ENCODE results near the gene LBX2. TPM values are rescaled to one million over a fixed set of nuclear protein-coding genes. Genes with fewer than 3 reads are reported as not detected.

Gene LBX2
- total and polyA plus RNA-seq, 4 donors = 0.84 to 2.8 (median 2.5) TPM

DNA sequence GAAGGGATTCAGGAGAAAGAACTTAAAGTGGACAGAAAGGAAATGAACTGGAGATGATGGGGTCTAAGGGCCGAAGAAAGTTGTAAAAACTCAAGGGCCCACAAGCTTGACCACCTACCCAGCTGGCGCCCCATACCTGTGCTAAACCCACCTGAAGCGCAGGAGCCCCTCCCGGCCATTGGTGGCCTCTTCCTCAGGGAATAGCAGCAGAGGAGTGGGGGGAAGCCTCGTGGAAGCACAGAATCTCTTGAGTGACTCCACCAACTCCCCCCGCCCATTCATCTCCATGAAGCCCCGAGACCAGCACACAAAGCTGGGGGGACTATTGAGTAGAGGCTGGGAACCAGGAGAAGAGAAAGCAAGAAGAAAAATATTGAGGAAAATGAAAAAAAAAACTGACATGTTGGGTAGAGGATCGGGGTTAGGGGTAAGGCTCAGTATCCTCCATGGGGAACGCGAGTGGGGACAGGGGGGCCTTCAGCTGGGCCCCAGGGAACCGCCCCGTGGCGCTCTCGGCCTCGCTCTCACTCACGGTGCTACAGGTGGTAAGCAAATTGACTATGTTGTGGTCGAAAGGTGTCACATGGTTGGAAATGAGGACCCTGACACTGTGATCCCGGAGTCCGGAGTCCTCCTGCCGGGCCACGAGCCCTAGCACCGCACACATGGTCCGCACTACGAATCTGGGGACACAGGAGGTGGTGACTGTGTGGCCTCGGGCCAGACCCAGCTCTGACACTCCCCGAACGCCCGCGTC, 29.4 kb upstream of the LBX2 start:
- Histone ChIP-seq H3K27ac (ENCODE audit: low read depth in 1 of 2, low read length in 2 of 2) (peak overlapping the region; percentile 80 to 85), H3K36me3 (ENCODE audit: control insufficient read depth in 4 of 4, insufficient read depth in 3 of 4, low read depth in 1 of 4, low read length in 3 of 4) (peaks cover 9 to 26% (median 17%) of the 10 kb centered on the region in 4 donors), H3K9me3 (ENCODE audit: control insufficient read depth in 4 of 4, low read length in 3 of 4) (no peaks in the 10 kb centered on the region), H3K9ac (ENCODE audit: low read depth in 1 of 2, low read length in 2 of 2) (peak overlapping the region; percentile 74 to 86), H3K27me3 (ENCODE audit: control insufficient read depth in 4 of 4, insufficient read depth in 4 of 4, low read length in 3 of 4) (no peaks in the 10 kb centered on the region), H3K4me3 (ENCODE audit: low read depth in 1 of 3, low read length in 3 of 3) (peak overlapping the region; percentile 67 to 100 (median 97)), H3K4me1 (ENCODE audit: control insufficient read depth in 4 of 4, insufficient read depth in 4 of 4, low read length in 3 of 4) (peaks cover 8 to 26% (median 19%) of the 10 kb centered on the region in 4 donors)
- no peak for DNase-seq (ENCODE audit: low spot score)
- TF ChIP-seq NR2F2 (IDR thresholded peaks at IDR 0.05) = no peak
- TF ChIP-seq, protein P1, sequence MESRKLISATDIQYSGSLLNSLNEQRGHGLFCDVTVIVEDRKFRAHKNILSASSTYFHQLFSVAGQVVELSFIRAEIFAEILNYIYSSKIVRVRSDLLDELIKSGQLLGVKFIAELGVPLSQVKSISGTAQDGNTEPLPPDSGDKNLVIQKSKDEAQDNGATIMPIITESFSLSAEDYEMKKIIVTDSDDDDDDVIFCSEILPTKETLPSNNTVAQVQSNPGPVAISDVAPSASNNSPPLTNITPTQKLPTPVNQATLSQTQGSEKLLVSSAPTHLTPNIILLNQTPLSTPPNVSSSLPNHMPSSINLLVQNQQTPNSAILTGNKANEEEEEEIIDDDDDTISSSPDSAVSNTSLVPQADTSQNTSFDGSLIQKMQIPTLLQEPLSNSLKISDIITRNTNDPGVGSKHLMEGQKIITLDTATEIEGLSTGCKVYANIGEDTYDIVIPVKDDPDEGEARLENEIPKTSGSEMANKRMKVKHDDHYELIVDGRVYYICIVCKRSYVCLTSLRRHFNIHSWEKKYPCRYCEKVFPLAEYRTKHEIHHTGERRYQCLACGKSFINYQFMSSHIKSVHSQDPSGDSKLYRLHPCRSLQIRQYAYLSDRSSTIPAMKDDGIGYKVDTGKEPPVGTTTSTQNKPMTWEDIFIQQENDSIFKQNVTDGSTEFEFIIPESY (IDR thresholded peaks at IDR 0.05) = no peak
- TF ChIP-seq, protein P2, sequence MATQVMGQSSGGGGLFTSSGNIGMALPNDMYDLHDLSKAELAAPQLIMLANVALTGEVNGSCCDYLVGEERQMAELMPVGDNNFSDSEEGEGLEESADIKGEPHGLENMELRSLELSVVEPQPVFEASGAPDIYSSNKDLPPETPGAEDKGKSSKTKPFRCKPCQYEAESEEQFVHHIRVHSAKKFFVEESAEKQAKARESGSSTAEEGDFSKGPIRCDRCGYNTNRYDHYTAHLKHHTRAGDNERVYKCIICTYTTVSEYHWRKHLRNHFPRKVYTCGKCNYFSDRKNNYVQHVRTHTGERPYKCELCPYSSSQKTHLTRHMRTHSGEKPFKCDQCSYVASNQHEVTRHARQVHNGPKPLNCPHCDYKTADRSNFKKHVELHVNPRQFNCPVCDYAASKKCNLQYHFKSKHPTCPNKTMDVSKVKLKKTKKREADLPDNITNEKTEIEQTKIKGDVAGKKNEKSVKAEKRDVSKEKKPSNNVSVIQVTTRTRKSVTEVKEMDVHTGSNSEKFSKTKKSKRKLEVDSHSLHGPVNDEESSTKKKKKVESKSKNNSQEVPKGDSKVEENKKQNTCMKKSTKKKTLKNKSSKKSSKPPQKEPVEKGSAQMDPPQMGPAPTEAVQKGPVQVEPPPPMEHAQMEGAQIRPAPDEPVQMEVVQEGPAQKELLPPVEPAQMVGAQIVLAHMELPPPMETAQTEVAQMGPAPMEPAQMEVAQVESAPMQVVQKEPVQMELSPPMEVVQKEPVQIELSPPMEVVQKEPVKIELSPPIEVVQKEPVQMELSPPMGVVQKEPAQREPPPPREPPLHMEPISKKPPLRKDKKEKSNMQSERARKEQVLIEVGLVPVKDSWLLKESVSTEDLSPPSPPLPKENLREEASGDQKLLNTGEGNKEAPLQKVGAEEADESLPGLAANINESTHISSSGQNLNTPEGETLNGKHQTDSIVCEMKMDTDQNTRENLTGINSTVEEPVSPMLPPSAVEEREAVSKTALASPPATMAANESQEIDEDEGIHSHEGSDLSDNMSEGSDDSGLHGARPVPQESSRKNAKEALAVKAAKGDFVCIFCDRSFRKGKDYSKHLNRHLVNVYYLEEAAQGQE (IDR thresholded peaks at IDR 0.05) = no peak
- TF ChIP-seq SP1 (IDR thresholded peaks at IDR 0.05) = no peak
- peak; percentile 38 to 61 for TF ChIP-seq HNF4A (conservative IDR thresholded peaks at IDR 0.05)
- 16% methylated on average over 29 of the region's 29 CpGs for WGBS

DNA sequence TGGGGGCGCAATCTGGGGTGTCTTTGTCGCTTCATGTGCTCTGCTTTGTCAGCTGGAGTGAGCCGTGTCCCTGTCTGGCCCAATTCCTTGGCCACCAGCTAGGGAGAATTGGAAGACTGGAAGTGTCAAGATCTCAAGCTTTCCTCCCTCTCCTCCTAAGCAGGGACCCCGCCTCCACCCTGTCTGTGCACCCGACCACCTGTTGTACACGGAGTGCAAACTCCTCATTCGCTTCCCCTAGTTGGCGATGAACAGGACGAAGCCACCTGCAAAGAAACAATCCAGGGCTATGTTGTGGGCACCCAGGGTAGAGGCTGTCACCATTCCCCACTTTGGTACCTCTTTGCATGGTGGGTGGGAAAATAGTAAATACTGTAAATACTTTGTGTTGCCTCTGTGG, 28.3 kb upstream of the LBX2 start:
- Histone ChIP-seq H3K36me3 (ENCODE audit: control insufficient read depth in 4 of 4, insufficient read depth in 3 of 4, low read depth in 1 of 4, low read length in 3 of 4) (peaks cover 9 to 20% (median 17%) of the 10 kb centered on the region in 4 donors), H3K9me3 (ENCODE audit: control insufficient read depth in 4 of 4, low read length in 3 of 4) (no peaks in the 10 kb centered on the region), H3K4me3 (ENCODE audit: low read depth in 1 of 3, low read length in 3 of 3) (no peak overlapping the region), H3K4me1 (ENCODE audit: control insufficient read depth in 4 of 4, insufficient read depth in 4 of 4, low read length in 3 of 4) (peaks cover 8 to 26% (median 19%) of the 10 kb centered on the region in 4 donors), H3K9ac (ENCODE audit: low read depth in 1 of 2, low read length in 2 of 2) (no peak overlapping the region), H3K27ac (ENCODE audit: low read depth in 1 of 2, low read length in 2 of 2) (no peak overlapping the region), H3K27me3 (ENCODE audit: control insufficient read depth in 4 of 4, insufficient read depth in 4 of 4, low read length in 3 of 4) (no peaks in the 10 kb centered on the region)
- no peak for DNase-seq (ENCODE audit: low spot score)
- TF ChIP-seq FOXA1 (IDR thresholded peaks at IDR 0.05) (no peak), GABPA (IDR thresholded peaks at IDR 0.05 in 1 of 2, conservative IDR thresholded peaks at IDR 0.05 in 1 of 2) (no peak), JUND (IDR thresholded peaks at IDR 0.05) (no peak), RXRA (IDR thresholded peaks at IDR 0.05) (no peak), SP1 (IDR thresholded peaks at IDR 0.05) (no peak), HNF4G (IDR thresholded peaks at IDR 0.05) (no peak), NR2F2 (IDR thresholded peaks at IDR 0.05) (no peak), YY1 (IDR thresholded peaks at IDR 0.05) (no peak), HNF4A (conservative IDR thresholded peaks at IDR 0.05) (no peak)
- TF ChIP-seq, protein P3, sequence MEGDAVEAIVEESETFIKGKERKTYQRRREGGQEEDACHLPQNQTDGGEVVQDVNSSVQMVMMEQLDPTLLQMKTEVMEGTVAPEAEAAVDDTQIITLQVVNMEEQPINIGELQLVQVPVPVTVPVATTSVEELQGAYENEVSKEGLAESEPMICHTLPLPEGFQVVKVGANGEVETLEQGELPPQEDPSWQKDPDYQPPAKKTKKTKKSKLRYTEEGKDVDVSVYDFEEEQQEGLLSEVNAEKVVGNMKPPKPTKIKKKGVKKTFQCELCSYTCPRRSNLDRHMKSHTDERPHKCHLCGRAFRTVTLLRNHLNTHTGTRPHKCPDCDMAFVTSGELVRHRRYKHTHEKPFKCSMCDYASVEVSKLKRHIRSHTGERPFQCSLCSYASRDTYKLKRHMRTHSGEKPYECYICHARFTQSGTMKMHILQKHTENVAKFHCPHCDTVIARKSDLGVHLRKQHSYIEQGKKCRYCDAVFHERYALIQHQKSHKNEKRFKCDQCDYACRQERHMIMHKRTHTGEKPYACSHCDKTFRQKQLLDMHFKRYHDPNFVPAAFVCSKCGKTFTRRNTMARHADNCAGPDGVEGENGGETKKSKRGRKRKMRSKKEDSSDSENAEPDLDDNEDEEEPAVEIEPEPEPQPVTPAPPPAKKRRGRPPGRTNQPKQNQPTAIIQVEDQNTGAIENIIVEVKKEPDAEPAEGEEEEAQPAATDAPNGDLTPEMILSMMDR (IDR thresholded peaks at IDR 0.05; ENCODE audit: low read depth, low read length, missing input control) = no peak
- WGBS = 96% methylated on average over 9 of the region's 9 CpGs
